Prostate gland (tissue), 2 donors: ENCODE measurements around the gene MAP3K8.

Experiments used
- CTCF ChIP-seq, 4 experiments: fragments of 200-600 bp in 2 of 4; fragments of 450-650 bp in 2 of 4; sonication (generic) in 2 of 4; IDR thresholded peaks; 1 replicate in 3 of 4; 2 replicates in 1 of 4; pipeline ENCODE4 v1.5.1; 2016 to 2019; ENCODE audit warnings: antibody characterized with exemption in 4 of 4, mild to moderate bottlenecking in 2 of 4, moderate library complexity in 2 of 4
- POLR2A ChIP-seq: fragments of 450-650 bp; IDR thresholded peaks from one replicate; pipeline ENCODE4 v1.6.1; 2016; ENCODE audit warnings: antibody characterized with exemption, mild to moderate bottlenecking
- POLR2AphosphoS5 ChIP-seq: sonication (generic); formaldehyde crosslinking; IDR thresholded peaks from one replicate; pipeline ENCODE4 v1.6.1; 2017; ENCODE audit warnings: antibody characterized with exemption

GRCh38 chr10:30476511-30477155, 42.6 kb downstream of the MAP3K8 start:
- TF ChIP-seq CTCF (IDR thresholded peaks at IDR 0.05) (no peak), POLR2A (no peak), POLR2AphosphoS5 (no peak)
